Central memory CD4-positive, alpha-beta T cell (primary cell): ENCODE measurements around the gene MROH9.

Experiments
- DNase-seq: peaks from one replicate; pipeline ENCODE4 v3.0.0; 2022

Gene MROH9

DNA sequence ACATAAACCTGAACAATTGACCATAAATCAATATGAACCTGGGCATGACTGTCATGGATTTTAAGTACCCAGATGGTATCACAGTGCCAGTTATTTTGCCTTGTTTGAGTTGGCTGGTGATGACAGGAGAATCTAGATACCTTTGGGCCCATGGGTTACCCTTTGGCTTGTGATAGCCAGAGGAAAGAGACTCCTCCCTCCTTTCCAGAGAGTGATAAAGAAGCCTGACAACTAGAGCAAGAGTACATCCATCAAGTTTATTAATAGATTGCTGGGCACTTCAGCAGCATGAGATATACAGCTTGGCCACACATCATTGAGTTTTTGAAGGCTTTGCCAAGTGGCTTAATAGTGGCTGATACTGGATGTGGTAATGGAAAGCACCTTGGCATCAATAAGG is 148.8 kb downstream of the MROH9 start:
- no peak for DNase-seq

DNA sequence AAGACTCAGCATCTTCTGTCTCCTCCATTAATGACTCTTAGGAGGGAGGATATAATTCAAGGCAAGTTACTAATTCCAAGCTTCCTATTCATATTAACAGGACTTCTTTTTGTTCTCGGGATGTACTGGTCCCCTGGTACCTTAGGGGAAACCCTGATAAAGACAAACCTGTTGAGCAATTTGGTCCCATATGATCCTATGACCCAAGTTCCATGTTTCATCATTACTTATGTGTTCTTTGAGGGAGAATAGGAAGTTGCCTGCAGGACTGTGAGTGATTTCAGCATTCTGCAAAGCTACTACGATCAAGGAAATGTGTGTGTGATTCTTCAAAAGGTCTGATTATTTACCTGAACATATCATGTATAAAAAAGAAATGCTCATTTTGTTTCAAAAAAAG is 149.5 kb downstream of the MROH9 start:
- no peak for DNase-seq

DNA sequence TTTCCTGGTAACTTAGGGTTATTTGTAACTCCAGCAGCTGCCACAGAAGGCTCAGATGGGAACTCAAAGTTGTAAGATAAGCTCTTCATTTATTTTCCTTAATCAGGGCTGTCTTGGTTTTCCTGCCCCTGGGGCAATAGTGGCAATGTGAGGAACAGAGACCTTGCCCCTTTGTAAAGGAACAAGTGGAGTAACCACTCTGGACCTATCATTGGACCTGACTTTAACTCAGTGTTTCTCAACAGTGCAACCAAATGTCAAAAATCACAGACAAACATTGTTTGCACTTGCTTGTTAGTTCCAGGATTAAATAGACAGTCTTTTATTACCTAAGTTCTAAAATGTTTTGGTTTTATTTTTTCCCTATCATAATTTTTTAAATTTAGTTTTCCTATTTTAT is 152.6 kb downstream of the MROH9 start:
- no peak for DNase-seq

DNA sequence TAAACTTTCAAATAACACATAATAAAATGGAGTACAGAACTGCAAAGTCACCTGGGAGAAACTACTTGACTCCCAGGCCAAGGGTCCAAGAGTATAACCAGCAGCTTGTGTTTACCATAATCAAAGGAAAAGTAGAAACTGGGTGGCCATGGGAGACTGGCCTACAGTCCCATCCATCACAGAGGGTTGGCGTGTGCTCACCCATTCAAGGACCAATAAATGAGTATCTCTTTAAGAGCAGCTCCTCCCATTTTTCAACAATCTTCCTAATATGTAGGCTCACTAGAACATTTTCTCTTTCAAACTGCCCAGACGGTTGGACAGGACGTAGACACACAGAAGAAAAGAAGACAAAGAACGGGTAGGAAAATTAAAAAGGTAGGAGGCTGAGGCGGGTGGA is 155.3 kb downstream of the MROH9 start, which contains the start of gene FMO3:
FMO3 (plus strand) TSS at position 302 of the 400 bp plus-strand sequence. CDS start 1,754 bp downstream, outside the sequence.
- DNase-seq, result no peak

DNA sequence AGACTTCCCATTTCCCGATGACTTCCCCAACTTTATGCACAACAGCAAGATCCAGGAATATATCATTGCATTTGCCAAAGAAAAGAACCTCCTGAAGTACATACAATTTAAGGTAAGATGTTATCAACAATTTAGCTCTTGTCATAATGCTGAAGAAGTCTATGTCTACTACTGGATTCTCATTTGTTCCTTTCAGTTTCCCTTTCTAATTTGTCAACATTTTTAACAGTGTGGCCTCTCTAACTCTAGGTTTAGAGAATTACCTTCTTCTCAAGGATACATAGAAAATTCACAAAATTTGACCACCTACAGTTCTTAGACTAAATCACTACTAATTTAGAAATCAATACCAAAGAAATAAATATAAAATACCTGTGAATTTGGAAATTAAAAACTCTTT is 168.5 kb downstream of the MROH9 start:
- no peak for DNase-seq

DNA sequence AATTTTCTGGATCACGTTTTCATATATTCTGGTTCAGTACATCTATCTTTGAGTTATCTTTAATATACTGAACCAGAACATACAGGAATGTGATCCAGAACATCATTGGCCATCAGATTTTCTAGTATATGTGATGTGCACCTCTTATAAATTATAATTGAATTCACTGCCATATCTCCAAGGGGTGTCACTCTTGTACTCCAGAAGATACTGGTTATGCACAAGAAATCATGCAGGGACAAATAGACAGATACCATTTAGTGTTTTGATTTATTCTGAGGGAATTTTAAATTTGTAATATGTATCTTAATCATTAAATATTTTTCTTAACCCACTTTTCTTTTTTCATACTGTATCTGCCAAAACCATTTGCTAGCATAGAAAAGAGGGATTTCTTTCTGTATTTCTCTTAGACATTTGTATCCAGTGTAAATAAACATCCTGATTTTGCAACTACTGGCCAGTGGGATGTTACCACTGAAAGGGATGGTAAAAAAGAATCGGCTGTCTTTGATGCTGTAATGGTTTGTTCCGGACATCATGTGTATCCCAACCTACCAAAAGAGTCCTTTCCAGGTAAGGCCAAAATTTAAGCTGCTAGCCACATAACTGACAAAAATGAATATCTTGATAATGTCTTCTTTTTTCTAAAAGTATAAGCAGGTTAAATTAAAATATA is 172.1 kb downstream of the MROH9 start:
- no peak for DNase-seq

DNA sequence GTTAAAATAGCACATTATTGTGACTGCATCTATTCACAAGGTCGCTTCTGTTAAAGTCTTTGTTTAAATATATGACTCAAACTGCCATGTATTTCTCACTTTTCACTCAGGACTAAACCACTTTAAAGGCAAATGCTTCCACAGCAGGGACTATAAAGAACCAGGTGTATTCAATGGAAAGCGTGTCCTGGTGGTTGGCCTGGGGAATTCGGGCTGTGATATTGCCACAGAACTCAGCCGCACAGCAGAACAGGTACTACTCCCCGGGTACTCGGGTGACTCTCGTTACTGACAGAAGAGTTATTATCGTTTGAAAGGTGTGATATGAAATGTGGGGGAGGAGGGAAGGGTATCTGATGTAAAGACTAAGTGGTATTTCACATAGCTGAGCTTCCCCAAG is 172.6 kb downstream of the MROH9 start:
- DNase-seq, result no peak

DNA sequence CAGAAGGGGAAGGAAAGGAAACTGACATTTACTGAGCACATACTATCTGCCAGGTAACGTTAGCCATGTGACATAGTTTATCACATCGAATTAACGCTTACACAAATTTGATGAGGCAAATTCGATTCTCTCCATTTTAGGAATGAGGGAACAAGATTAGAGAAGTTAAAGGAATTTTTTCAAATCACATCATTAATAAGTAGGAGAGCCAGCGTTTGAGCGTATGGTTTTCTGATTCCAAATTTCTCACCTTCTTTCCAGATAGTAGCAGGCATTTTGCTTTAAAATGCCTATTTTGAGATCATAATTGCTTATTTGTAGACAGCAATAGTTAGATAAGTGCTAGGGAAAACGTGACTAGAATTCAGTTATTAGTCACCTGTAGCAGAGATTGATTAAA is 174.6 kb downstream of the MROH9 start:
- no peak for DNase-seq

DNA sequence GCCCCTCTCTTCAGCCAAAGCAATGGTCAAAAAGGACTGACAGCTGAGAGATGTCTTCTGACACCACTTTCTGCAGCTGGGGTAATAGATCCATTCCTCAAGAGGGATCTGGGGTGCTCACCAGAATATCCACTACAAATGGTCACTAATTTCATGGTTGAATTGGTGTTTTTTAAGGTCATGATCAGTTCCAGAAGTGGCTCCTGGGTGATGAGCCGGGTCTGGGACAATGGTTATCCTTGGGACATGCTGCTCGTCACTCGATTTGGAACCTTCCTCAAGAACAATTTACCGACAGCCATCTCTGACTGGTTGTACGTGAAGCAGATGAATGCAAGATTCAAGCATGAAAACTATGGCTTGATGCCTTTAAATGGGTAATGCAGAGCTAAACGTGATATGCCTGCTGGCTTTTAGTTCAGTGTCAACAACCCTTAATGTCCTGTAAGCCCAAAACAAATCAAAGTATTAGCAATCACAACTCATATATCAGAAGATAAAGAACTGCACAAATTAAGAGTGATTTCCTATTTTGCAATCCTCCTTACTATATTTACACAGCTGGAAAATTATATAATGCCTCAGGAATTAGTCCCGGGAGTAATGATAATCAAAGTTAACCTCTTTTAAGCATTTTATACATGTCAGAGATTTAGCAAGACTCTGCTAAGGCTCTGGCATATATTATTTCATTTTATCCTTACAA is 175.4 kb downstream of the MROH9 start:
- no peak for DNase-seq

DNA sequence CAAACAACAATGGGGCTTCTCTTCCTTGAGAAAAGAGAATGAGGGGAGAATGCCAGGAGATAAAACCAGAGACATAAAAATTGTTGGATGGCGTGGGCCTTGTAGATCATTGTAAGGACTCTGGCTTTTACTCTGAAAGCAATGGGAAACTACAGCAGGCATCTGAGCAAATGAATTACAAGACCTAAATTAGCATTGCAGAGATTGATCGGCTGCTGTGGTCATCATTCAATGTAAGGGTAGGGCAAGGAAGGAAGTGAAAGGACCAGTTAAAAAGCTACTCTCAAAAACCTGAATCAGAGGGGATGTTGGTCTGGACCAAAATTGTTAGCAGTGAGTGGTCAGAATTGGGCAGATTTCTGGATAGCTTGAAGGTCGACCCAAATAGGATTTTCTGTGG is 176.8 kb downstream of the MROH9 start:
- no peak for DNase-seq

DNA sequence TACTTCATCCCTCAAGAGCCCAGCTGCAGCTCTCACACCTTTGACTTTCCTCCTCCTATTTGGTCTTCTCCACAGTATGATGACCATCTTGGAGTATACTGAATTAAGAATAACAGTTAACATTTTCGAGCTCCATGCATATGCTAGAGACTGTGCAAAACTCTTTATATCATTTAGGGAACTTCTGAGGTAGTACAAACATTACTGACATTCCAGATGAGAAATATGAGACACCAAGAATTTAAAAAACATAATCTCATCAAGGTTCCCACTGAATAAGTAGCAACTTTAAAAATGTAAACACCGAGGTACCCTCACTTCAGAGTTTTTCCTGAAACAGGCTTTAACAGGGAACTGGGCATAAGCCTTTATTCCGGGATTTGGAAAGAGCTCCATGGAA is 178.0 kb downstream of the MROH9 start:
- no peak for DNase-seq
